ENCODE data around the gene DHRS12. TPM values are rescaled to one million over a fixed set of nuclear protein-coding genes. Genes with fewer than 3 reads are reported as not detected.

Gene DHRS12
- total and polyA plus RNA-seq, 10 donors, result 11.3 to 22.8 (median 16.9) TPM

- H3K27me3 ChIP-seq (replicated peaks in 1 of 7), result no peaks in the 10 kb centered on the region
- no peaks in the 10 kb centered on the region for H3K9me3 ChIP-seq
- TF ChIP-seq POLR2AphosphoS5 (IDR thresholded peaks at IDR 0.05), result no peak
- TF ChIP-seq POLR2A (IDR thresholded peaks at IDR 0.05), result no peak
- TF ChIP-seq, protein P1, sequence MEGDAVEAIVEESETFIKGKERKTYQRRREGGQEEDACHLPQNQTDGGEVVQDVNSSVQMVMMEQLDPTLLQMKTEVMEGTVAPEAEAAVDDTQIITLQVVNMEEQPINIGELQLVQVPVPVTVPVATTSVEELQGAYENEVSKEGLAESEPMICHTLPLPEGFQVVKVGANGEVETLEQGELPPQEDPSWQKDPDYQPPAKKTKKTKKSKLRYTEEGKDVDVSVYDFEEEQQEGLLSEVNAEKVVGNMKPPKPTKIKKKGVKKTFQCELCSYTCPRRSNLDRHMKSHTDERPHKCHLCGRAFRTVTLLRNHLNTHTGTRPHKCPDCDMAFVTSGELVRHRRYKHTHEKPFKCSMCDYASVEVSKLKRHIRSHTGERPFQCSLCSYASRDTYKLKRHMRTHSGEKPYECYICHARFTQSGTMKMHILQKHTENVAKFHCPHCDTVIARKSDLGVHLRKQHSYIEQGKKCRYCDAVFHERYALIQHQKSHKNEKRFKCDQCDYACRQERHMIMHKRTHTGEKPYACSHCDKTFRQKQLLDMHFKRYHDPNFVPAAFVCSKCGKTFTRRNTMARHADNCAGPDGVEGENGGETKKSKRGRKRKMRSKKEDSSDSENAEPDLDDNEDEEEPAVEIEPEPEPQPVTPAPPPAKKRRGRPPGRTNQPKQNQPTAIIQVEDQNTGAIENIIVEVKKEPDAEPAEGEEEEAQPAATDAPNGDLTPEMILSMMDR (IDR thresholded peaks at IDR 0.05 in 8 of 11, conservative IDR thresholded peaks at IDR 0.05 in 3 of 11), result no peak
- peaks cover 21 to 100% (median 88%) of the 10 kb centered on the region in 6 donors for H3K4me1 ChIP-seq
- no peak for DNase-seq
- WGBS, 5 donors, result 76 to 83% (median 81%) methylated on average over 2 of the region's 2 CpGs
- peak overlapping the region in 2 of 8 donors; percentile 15 to 57 for H3K4me3 ChIP-seq
- H3K27ac ChIP-seq, result peak overlapping the region in 7 of 8 donors; percentile 79 to 95 (median 88)
- H3K36me3 ChIP-seq, result no peaks in the 10 kb centered on the region
- intact Hi-C loops (cut with DNase I; ENCODE audit: low total_unique reads), result no loop called here
Observed at GRCh38 chr13:51823863-51824262, 19.9 kb upstream of the DHRS12 start.

DNA sequence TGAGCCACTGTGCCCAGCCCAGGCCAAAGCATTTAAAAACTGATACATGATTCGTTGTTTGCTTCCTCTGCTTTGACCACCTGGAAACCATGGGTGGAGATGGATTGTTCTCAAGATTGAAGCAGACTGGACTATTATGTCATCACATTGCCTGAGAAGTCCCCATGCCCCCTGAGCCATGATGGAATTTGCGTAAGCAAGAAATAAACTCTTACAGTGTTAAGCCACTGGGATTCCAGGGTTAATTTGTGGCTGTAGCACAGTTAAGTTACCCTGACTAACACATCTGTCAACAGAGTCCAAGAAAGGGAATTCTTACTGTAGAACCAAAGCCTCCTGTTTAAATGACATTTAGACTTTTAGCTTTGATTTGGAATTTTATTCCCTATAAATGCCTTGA is 19.4 kb upstream of the DHRS12 start:
- 69 to 92% (median 81%) methylated on average over 2 of the region's 2 CpGs for WGBS, 5 donors
- Histone ChIP-seq H3K27ac (peak overlapping the region in 7 of 8 donors; percentile 79 to 95 (median 84)), H3K4me3 (peak overlapping the region in 1 of 8 donors; percentile 57), H3K9me3 (no peaks in the 10 kb centered on the region), H3K27me3 (replicated peaks in 1 of 7) (no peaks in the 10 kb centered on the region), H3K36me3 (no peaks in the 10 kb centered on the region), H3K4me1 (peaks cover 21 to 100% (median 89%) of the 10 kb centered on the region in 6 donors)
- TF ChIP-seq POLR2A (IDR thresholded peaks at IDR 0.05) (no peak), POLR2AphosphoS5 (IDR thresholded peaks at IDR 0.05) (no peak)
- TF ChIP-seq, protein P1 (IDR thresholded peaks at IDR 0.05 in 8 of 11, conservative IDR thresholded peaks at IDR 0.05 in 3 of 11), result no peak
- intact Hi-C loops (cut with DNase I; ENCODE audit: low total_unique reads), result no loop called here
- no peak for DNase-seq

- Histone ChIP-seq H3K9me3 (no peaks in the 10 kb centered on the region), H3K27ac (peak overlapping the region; percentile 30 to 95 (median 84)), H3K27me3 (replicated peaks in 1 of 7) (no peaks in the 10 kb centered on the region), H3K4me1 (peaks cover 21 to 94% (median 80%) of the 10 kb centered on the region in 6 donors), H3K4me3 (peak overlapping the region in 5 of 8 donors; percentile 4 to 57 (median 11)), H3K36me3 (no peaks in the 10 kb centered on the region)
- TF ChIP-seq POLR2A (IDR thresholded peaks at IDR 0.05) (no peak), POLR2AphosphoS5 (IDR thresholded peaks at IDR 0.05) (no peak)
- TF ChIP-seq, protein P1 (IDR thresholded peaks at IDR 0.05 in 8 of 11, conservative IDR thresholded peaks at IDR 0.05 in 3 of 11), result no peak
- intact Hi-C loops (cut with DNase I; ENCODE audit: low total_unique reads), result no loop called here
- DNase-seq, result no peak
- 48 to 64% (median 57%) methylated on average over 13 of the region's 13 CpGs for WGBS, 5 donors
Observed at GRCh38 chr13:51822106-51822815, 18.3 kb upstream of the DHRS12 start.

DNA sequence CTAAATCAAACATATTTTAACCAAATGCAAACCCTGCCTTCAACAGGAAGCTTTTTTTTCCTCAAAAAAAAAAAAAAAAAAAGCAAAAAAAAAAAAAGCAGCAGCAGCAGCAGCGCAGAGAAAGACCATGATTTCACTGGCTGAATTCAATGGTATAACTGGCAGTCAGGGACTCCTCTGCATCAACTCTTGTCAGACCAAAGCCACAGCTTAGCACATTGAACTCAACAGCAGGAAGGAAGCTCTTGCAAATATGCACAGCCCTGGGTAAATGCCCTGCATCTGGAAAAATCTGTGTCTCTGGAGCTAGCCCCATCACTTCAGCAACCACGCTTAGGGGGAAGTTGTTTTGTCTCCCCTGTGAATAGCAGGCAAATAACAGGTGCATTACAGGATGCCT is 17.6 kb upstream of the DHRS12 start:
- Histone ChIP-seq H3K9me3 (no peaks in the 10 kb centered on the region), H3K27me3 (replicated peaks in 1 of 7) (no peaks in the 10 kb centered on the region), H3K36me3 (no peaks in the 10 kb centered on the region), H3K27ac (peak overlapping the region in 7 of 8 donors; percentile 79 to 95 (median 84)), H3K4me3 (peak overlapping the region in 4 of 8 donors; percentile 7 to 57 (median 12)), H3K4me1 (peaks cover 18 to 93% (median 73%) of the 10 kb centered on the region in 6 donors)
- 8 to 19% (median 12%) methylated on average over 2 of the region's 2 CpGs for WGBS, 5 donors
- intact Hi-C loops (cut with DNase I; ENCODE audit: low total_unique reads), result no loop called here
- TF ChIP-seq POLR2AphosphoS5 (IDR thresholded peaks at IDR 0.05) (peak in 1 of 3 donors; percentile 16), POLR2A (IDR thresholded peaks at IDR 0.05) (no peak)
- no peak for DNase-seq

Measured in spleen (tissue), 11 donors.